IMR-90 (cell line): ENCODE results near the gene PRB3. TPM values are rescaled to one million over a fixed set of nuclear protein-coding genes. Genes with fewer than 3 reads are reported as not detected.

Experiments used
- ATAC-seq: fragments of 200-7000 bp; cut with Tn5 transposase; 2 replicates; pipeline ENCODE4 v1.9.1; 2020; ENCODE audit warnings: low read depth, mild to moderate bottlenecking, moderate library complexity
- BruUV-seq: library from RNA; stranded (reverse); fragments of 400-500 nt; replicated peaks from 2 replicates; lab custom pipeline; 2021; lab: Mats Ljungman, UMichigan
- CTCF ChIA-PET: fragments of 300-600 bp; formaldehyde crosslinking; extraction: SDS; loops from one replicate; lab custom pipeline; 2021; ENCODE audit warnings: antibody characterized with exemption; lab: Yijun Ruan, JAX
- POLR2A ChIA-PET: fragments of 300-600 bp; sonication (Branson Sonifier 250); formaldehyde crosslinking; loops from one replicate; lab custom pipeline; 2022; ENCODE audit warnings: antibody characterized with exemption; ENCODE audit not compliant: unreplicated experiment; lab: Charles Lee
- DNase-seq: peaks from one replicate; pipeline ENCODE4 v3.0.0; 2013
- H2AFZ ChIP-seq: replicated peaks from 2 replicates; pipeline ENCODE3; 2013; ENCODE audit warnings: low read length, mild to moderate bottlenecking; ENCODE audit not compliant: poor library complexity
- H2AK5ac ChIP-seq: 2 replicates; pipeline ENCODE4 v1.6.1; 2013; ENCODE audit warnings: low read depth, low read length, inconsistent platforms
- H2AK9ac ChIP-seq: replicated peaks from 2 replicates; pipeline ENCODE3; 2013; ENCODE audit warnings: mild to moderate bottlenecking, low read depth, low read length, moderate library complexity; ENCODE audit not compliant: poor library complexity
- H2BK120ac ChIP-seq: 2 replicates; pipeline ENCODE4 v1.6.1; 2013; ENCODE audit warnings: low read depth, low read length, inconsistent platforms
- H2BK15ac ChIP-seq: 3 replicates; pipeline ENCODE4 v1.6.1; 2013; ENCODE audit warnings: low read depth, low read length, inconsistent platforms
- H2BK20ac ChIP-seq: 2 replicates; pipeline ENCODE4 v1.6.1; 2013; ENCODE audit warnings: low read depth, mild to moderate bottlenecking, inconsistent platforms, low read length, moderate library complexity
- H2BK5ac ChIP-seq: 2 replicates; pipeline ENCODE4 v1.6.1; 2013; ENCODE audit warnings: mild to moderate bottlenecking, low read depth, low read length, inconsistent platforms; ENCODE audit not compliant: poor library complexity, severe bottlenecking
- H3K14ac ChIP-seq: replicated peaks from 2 replicates; pipeline ENCODE4 v1.6.1; 2013; ENCODE audit warnings: low read depth, low read length, inconsistent platforms
- H3K18ac ChIP-seq: 2 replicates; pipeline ENCODE4 v1.6.1; 2013; ENCODE audit warnings: low read depth, low read length, control low read depth
- H3K23ac ChIP-seq: 2 replicates; pipeline ENCODE4 v1.6.1; 2013; ENCODE audit warnings: low read depth, low read length, inconsistent platforms
- H3K27ac ChIP-seq: 2 replicates; pipeline ENCODE4 v1.5.1; 2013; ENCODE audit warnings: mild to moderate bottlenecking, control low read depth, low read length; ENCODE audit not compliant: insufficient read depth
- H3K27me3 ChIP-seq: 2 replicates; pipeline ENCODE4 v1.6.1; 2013; ENCODE audit warnings: low read length; ENCODE audit not compliant: control insufficient read depth, insufficient read depth
- H3K36me3 ChIP-seq: 2 replicates; pipeline ENCODE4 v1.6.1; 2013; ENCODE audit warnings: low read length, mixed read lengths; ENCODE audit not compliant: control insufficient read depth, insufficient read depth
- H3K4ac ChIP-seq: 2 replicates; pipeline ENCODE4 v1.6.1; 2013; ENCODE audit warnings: low read depth, low read length, inconsistent platforms
- H3K4me1 ChIP-seq: 2 replicates; pipeline ENCODE4 v1.6.1; 2013; ENCODE audit warnings: low read length, mixed read lengths; ENCODE audit not compliant: control insufficient read depth, insufficient read depth
- H3K4me2 ChIP-seq: 2 replicates; pipeline ENCODE4 v1.6.1; 2013; ENCODE audit warnings: low read depth, mild to moderate bottlenecking, control low read depth, low read length, moderate library complexity
- H3K4me3 ChIP-seq: 2 replicates; pipeline ENCODE4 v1.5.1; 2013; ENCODE audit warnings: low read depth, mild to moderate bottlenecking, control low read depth, low read length, moderate library complexity; ENCODE audit not compliant: insufficient read depth
- H3K56ac ChIP-seq: 2 replicates; pipeline ENCODE4 v1.6.1; 2013; ENCODE audit warnings: low read length, inconsistent platforms; ENCODE audit not compliant: insufficient read depth; ENCODE audit errors: extremely low read depth
- H3K79me1 ChIP-seq, 2 experiments: 2 replicates each; pipeline ENCODE4 v1.6.1; 2013; ENCODE audit warnings: low read length in 2 of 2, inconsistent platforms in 1 of 2, low read depth in 1 of 2
- H3K9ac ChIP-seq: 2 replicates; pipeline ENCODE4 v1.6.1; 2013; ENCODE audit warnings: low read depth, low read length, control low read depth
- H3K9me1 ChIP-seq: 2 replicates; pipeline ENCODE4 v1.6.1; 2013; ENCODE audit warnings: low read length, inconsistent platforms; ENCODE audit not compliant: insufficient read depth
- H3K9me3 ChIP-seq: 2 replicates; pipeline ENCODE4 v1.6.1; 2013; ENCODE audit warnings: low read length; ENCODE audit not compliant: control insufficient read depth, insufficient read depth
- H4K20me1 ChIP-seq: 2 replicates; pipeline ENCODE4 v1.6.1; 2013; ENCODE audit warnings: low read length, inconsistent platforms; ENCODE audit not compliant: insufficient read depth
- H4K5ac ChIP-seq: 2 replicates; pipeline ENCODE4 v1.6.1; 2013; ENCODE audit warnings: mild to moderate bottlenecking, low read depth, low read length, control low read depth
- H4K8ac ChIP-seq, 2 experiments: 2 replicates each; pipeline ENCODE4 v1.6.1; 2013; ENCODE audit warnings: low read depth in 2 of 2, low read length in 2 of 2, control low read depth in 1 of 2, inconsistent platforms in 1 of 2
- H4K91ac ChIP-seq: 2 replicates; pipeline ENCODE4 v1.6.1; 2013; ENCODE audit warnings: low read depth, low read length, inconsistent platforms; ENCODE audit not compliant: insufficient read depth
- CEBPB ChIP-seq: IDR thresholded peaks from 2 replicates; pipeline ENCODE4 v1.6.1; 2012; ENCODE audit warnings: low read depth, low read length, improper control_type of control experiment
- CHD1 ChIP-seq: IDR thresholded peaks from 2 replicates; pipeline ENCODE4 v1.6.1; 2012; ENCODE audit warnings: low read depth, low read length, improper control_type of control experiment
- FOS ChIP-seq: fragments of 150-350 bp; IDR thresholded peaks from 2 replicates; pipeline ENCODE4 v1.6.1; 2016; ENCODE audit warnings: low read depth, low read length
- MAFK ChIP-seq: IDR thresholded peaks from 2 replicates; pipeline ENCODE4 v1.6.1; 2012; ENCODE audit warnings: low read depth, low read length, improper control_type of control experiment
- MAZ ChIP-seq: IDR thresholded peaks from 2 replicates; pipeline ENCODE4 v1.6.1; 2012; ENCODE audit warnings: low read depth, mild to moderate bottlenecking, low read length, improper control_type of control experiment, moderate library complexity, borderline replicate concordance
- POLR2A ChIP-seq: IDR thresholded peaks from 2 replicates; pipeline ENCODE4 v1.6.1; 2012; ENCODE audit warnings: mild to moderate bottlenecking, low read depth, low read length
- RAD21 ChIP-seq: IDR thresholded peaks from 2 replicates; pipeline ENCODE4 v1.6.1; 2012; ENCODE audit warnings: low read length, improper control_type of control experiment
- RCOR1 ChIP-seq: IDR thresholded peaks from 2 replicates; pipeline ENCODE4 v1.6.1; 2012; ENCODE audit warnings: mild to moderate bottlenecking, low read length, improper control_type of control experiment; ENCODE audit not compliant: insufficient replicate concordance
- RFX5 ChIP-seq: IDR thresholded peaks from 2 replicates; pipeline ENCODE4 v1.8.0; 2012; ENCODE audit warnings: low read depth, mild to moderate bottlenecking, low read length, moderate library complexity
- SMC3 ChIP-seq: fragments of 150-350 bp; IDR thresholded peaks from 2 replicates; pipeline ENCODE4 v1.6.1; 2016; ENCODE audit warnings: low read depth, mild to moderate bottlenecking, antibody characterized with exemption, low read length, moderate library complexity
- WGBS, 2 experiments: methylation state at CpG; one replicate each; pipeline versions ENCODE4 v1.1.5 to v1.1.7; 2013; ENCODE audit warnings: missing lambda C conversion rate in 2 of 2; ENCODE audit not compliant: insufficient read length in 1 of 2; ENCODE audit errors: extremely low coverage in 2 of 2; 5-methylcytosine and 5-hydroxymethylcytosine counted together
- dilution Hi-C: fragments of 300-500 bp; cut with HindIII; formaldehyde crosslinking; loops from one replicate; pipeline ENCODE4 v1.14.3; 2018; ENCODE audit warnings: low sequenced_read_pairs; ENCODE audit not compliant: unreplicated experiment
- in situ Hi-C: fragments of 300-500 bp; cut with MboI; formaldehyde crosslinking; loops from 3 replicates; pipeline ENCODE4 v1.14.3; 2019; ENCODE audit warnings: low sequenced_read_pairs, inconsistent platforms, mixed read lengths
- intact Hi-C: fragments of 100-400 bp; cut with micrococcal nuclease; formaldehyde crosslinking; loops from 2 replicates; pipeline ENCODE4 v1.10.0; 2022
- polyA plus RNA-seq, 3 experiments: library from polyadenylated mRNA; depleted of rRNA; stranded (reverse); fragments of >200 nt; gene quantifications; 2 replicates each; pipeline ENCODE4 v1.2.3, GENCODE V29; 2012; ENCODE audit warnings: low replicate concordance in 1 of 3
- total RNA-seq: library from RNA; depleted of rRNA; stranded (reverse); fragments of >200 nt; gene quantifications from 2 replicates; pipeline ENCODE4 v1.2.3, GENCODE V29; 2012
- TF ChIP-seq, protein P1 (sequence below): conservative IDR thresholded peaks from 2 replicates; pipeline ENCODE4 v1.5.1; 2012; ENCODE audit warnings: mild to moderate bottlenecking, low read depth, low read length, improper control_type of control experiment

PRB3 gene
- total and polyA plus RNA-seq, 2 of the 4 experiments (the other 2 are of a cell fraction) = not detected

DNA sequence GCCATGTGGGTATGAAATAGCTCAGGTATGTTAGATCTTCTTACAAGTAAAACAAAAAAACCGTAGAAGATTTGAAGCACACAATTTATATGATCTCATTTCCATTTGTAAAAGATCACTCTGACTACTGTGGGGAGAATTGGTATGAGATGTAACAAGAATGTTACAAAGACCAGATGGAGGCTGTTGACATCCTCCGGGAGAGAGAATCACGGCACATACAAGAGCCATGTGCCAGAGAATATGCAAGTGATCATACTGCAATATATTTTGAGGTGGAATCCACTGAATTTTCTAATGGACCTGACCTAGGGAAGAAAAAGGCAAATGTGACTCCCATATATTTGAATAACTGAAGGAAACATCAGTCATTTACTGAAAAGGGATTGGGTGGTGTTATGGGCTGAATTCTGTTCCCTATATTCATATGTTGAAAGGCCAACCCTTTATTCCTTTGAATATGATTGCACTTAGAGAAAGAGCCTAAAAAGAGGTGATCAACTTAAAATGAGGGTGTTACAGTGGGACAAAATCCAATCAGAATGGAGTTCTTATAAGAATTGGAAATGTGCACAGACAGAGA is 29.1 kb downstream of the PRB3 start:
- Histone ChIP-seq H2AK5ac (no peak overlapping the region), H4K20me1 (no peaks in the 10 kb centered on the region), H3K9me3 (no peaks in the 10 kb centered on the region), H3K23ac (no peak overlapping the region), H3K9me1 (no peaks in the 10 kb centered on the region), H4K91ac (no peak overlapping the region), H4K8ac (no peak overlapping the region), H3K27me3 (no peaks in the 10 kb centered on the region), H2AFZ (no peak overlapping the region), H4K5ac (no peak overlapping the region), H3K36me3 (no peaks in the 10 kb centered on the region), H2BK5ac (no peak overlapping the region), H3K9ac (no peak overlapping the region), H3K14ac (no peak overlapping the region), H3K27ac (no peak overlapping the region), H3K18ac (no peak overlapping the region), H2BK15ac (no peak overlapping the region), H3K4me3 (no peak overlapping the region), H3K4ac (no peak overlapping the region), H2BK120ac (no peak overlapping the region), H3K79me1 (no peaks in the 10 kb centered on the region), H3K4me1 (no peaks in the 10 kb centered on the region), H3K4me2 (no peak overlapping the region), H2AK9ac (no peak overlapping the region), H2BK20ac (no peak overlapping the region), H3K56ac (no peak overlapping the region)
- intact Hi-C loops = no loop called here
- ChIA-PET CTCF (no interaction called here), POLR2A (no interaction called here)
- TF ChIP-seq RAD21 = no peak
- no peak for TF ChIP-seq RCOR1
- no peak for TF ChIP-seq SMC3
- TF ChIP-seq RFX5 = no peak
- TF ChIP-seq POLR2A = no peak
- TF ChIP-seq CHD1 = no peak
- TF ChIP-seq MAZ = no peak
- TF ChIP-seq CEBPB = no peak
- TF ChIP-seq, protein P1, sequence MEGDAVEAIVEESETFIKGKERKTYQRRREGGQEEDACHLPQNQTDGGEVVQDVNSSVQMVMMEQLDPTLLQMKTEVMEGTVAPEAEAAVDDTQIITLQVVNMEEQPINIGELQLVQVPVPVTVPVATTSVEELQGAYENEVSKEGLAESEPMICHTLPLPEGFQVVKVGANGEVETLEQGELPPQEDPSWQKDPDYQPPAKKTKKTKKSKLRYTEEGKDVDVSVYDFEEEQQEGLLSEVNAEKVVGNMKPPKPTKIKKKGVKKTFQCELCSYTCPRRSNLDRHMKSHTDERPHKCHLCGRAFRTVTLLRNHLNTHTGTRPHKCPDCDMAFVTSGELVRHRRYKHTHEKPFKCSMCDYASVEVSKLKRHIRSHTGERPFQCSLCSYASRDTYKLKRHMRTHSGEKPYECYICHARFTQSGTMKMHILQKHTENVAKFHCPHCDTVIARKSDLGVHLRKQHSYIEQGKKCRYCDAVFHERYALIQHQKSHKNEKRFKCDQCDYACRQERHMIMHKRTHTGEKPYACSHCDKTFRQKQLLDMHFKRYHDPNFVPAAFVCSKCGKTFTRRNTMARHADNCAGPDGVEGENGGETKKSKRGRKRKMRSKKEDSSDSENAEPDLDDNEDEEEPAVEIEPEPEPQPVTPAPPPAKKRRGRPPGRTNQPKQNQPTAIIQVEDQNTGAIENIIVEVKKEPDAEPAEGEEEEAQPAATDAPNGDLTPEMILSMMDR = no peak
- TF ChIP-seq FOS = no peak
- TF ChIP-seq MAFK = no peak
- ATAC-seq (no peak), DNase-seq (no peak)
- in situ Hi-C loops = loop anchor here (25.0 kb wide), 1 partner anchor 122 kb away; no protein-coding TSS in a partner anchor
- BruUV-seq = no TSS peak
- dilution Hi-C loops = no loop called here
- WGBS, 2 experiments = no CpG with 5 or more reads among the region's 3 CpGs
